Parathyroid adenoma (tissue), 2 donors: ENCODE measurements around the gene EME1.
"Not testable (repeated sequence)": the region's sequence is repeated elsewhere in the genome, so short reads cannot be mapped to it uniquely, and the experiment has no call there.

Source experiments
- H2AFZ ChIP-seq: fragments of 300-600 bp; sonication (generic); one replicate; pipeline ENCODE4 v1.7.0; 2017; ENCODE audit warnings: antibody characterized with exemption, mild to moderate bottlenecking
- H3K27ac ChIP-seq: fragments of 300-600 bp; sonication (generic); one replicate; pipeline ENCODE4 v1.7.0; 2017
- H3K27me3 ChIP-seq: fragments of 300-600 bp; sonication (generic); one replicate; pipeline ENCODE4 v1.7.0; 2017; ENCODE audit warnings: low read length; ENCODE audit not compliant: control insufficient read depth, insufficient read depth
- H3K36me3 ChIP-seq: fragments of 300-600 bp; sonication (generic); one replicate; pipeline ENCODE4 v1.7.0; 2017; ENCODE audit warnings: low read length; ENCODE audit not compliant: control insufficient read depth, insufficient read depth
- H3K4me1 ChIP-seq: fragments of 300-600 bp; sonication (generic); one replicate; pipeline ENCODE4 v1.7.0; 2017; ENCODE audit warnings: control low read depth
- H3K4me2 ChIP-seq: fragments of 300-600 bp; sonication (generic); one replicate; pipeline ENCODE4 v1.7.0; 2017; ENCODE audit warnings: low read length
- H3K4me3 ChIP-seq: fragments of 300-600 bp; sonication (generic); one replicate; pipeline ENCODE4 v1.7.0; 2017; ENCODE audit warnings: low read depth, low read length
- H3K79me2 ChIP-seq: fragments of 300-600 bp; sonication (generic); one replicate; pipeline ENCODE4 v1.7.0; 2017; ENCODE audit warnings: control low read depth
- H3K9ac ChIP-seq: fragments of 300-600 bp; sonication (generic); one replicate; pipeline ENCODE4 v1.7.0; 2017; ENCODE audit warnings: mild to moderate bottlenecking
- H3K9me3 ChIP-seq: fragments of 300-600 bp; sonication (generic); one replicate; pipeline ENCODE4 v1.7.0; 2017; ENCODE audit warnings: low read length; ENCODE audit not compliant: control insufficient read depth
- TF ChIP-seq, protein P1 (sequence below): fragments of 300-600 bp; sonication (generic); IDR thresholded peaks from one replicate; pipeline ENCODE4 v1.7.0; 2017; ENCODE audit warnings: antibody characterized with exemption, mild to moderate bottlenecking
- donor health status: primary hyperparathyroidism.

The EME1 gene

DNA sequence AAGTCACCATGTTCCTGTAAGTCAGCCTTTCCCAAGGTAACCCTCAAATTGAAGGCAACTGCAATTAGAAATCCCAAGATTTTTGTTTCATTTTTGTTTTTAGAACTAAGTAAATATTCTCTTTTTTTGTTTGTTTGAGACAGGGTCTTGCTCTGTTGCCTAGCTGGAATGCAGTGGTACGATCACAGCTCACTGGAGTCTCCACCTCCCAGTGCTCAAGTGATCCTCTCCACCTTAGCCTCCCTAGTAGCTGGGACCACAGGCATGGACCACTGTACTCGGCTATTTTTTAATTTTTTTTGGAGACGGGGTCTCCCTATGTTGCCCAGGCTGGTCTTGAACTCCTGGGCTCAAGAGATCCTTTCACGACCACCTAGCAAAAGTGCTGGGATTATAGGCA is 34.9 kb downstream of the EME1 start:
- TF ChIP-seq, protein P1, sequence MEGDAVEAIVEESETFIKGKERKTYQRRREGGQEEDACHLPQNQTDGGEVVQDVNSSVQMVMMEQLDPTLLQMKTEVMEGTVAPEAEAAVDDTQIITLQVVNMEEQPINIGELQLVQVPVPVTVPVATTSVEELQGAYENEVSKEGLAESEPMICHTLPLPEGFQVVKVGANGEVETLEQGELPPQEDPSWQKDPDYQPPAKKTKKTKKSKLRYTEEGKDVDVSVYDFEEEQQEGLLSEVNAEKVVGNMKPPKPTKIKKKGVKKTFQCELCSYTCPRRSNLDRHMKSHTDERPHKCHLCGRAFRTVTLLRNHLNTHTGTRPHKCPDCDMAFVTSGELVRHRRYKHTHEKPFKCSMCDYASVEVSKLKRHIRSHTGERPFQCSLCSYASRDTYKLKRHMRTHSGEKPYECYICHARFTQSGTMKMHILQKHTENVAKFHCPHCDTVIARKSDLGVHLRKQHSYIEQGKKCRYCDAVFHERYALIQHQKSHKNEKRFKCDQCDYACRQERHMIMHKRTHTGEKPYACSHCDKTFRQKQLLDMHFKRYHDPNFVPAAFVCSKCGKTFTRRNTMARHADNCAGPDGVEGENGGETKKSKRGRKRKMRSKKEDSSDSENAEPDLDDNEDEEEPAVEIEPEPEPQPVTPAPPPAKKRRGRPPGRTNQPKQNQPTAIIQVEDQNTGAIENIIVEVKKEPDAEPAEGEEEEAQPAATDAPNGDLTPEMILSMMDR: no peak
- Histone ChIP-seq H3K4me1 (no peaks in the 10 kb centered on the region), H3K4me2 (no peak overlapping the region), H3K4me3 (no peak overlapping the region), H3K79me2 (no peaks in the 10 kb centered on the region), H3K27ac (no peak overlapping the region), H2AFZ (no peak overlapping the region), H3K27me3 (no peaks in the 10 kb centered on the region), H3K36me3 (no peaks in the 10 kb centered on the region), H3K9me3 (no peaks in the 10 kb centered on the region), H3K9ac (no peak overlapping the region)

DNA sequence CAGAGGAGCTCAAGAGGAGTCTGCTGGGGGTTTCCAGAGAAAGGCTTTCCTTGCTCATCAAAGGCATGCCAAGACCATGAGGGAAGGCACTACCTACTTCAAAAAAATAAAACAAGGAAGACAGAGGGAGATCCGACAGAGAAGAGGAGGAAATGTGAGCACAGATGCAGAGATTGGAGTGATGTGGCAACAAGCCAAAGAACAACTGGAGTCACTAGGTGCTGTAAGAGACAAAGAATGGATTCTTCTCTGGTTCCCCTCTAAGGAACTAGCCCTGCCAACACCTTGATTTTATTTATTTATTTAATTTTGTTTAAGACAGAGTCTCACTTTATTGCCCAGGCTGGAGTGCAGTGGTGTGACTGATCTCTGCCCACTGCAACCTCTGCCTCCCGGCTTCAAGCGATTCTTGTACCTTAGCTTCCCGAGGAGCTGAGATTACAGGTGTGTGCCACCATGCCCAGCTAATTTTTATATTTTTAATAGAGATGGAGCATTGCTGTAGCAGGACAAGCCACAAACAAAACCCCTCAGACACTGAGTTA is 39.2 kb downstream of the EME1 start:
- no peaks in the 10 kb centered on the region for H3K27me3 ChIP-seq
- TF ChIP-seq, protein P1: no peak
- H3K4me3 ChIP-seq: no peak overlapping the region
- H3K9me3 ChIP-seq: no peaks in the 10 kb centered on the region
- no peak overlapping the region for H3K27ac ChIP-seq
- H3K9ac ChIP-seq: no peak overlapping the region
- H3K4me2 ChIP-seq: no peak overlapping the region
- no peaks in the 10 kb centered on the region for H3K4me1 ChIP-seq
- no peak overlapping the region for H2AFZ ChIP-seq
- H3K36me3 ChIP-seq: no peaks in the 10 kb centered on the region
- no peaks in the 10 kb centered on the region for H3K79me2 ChIP-seq

DNA sequence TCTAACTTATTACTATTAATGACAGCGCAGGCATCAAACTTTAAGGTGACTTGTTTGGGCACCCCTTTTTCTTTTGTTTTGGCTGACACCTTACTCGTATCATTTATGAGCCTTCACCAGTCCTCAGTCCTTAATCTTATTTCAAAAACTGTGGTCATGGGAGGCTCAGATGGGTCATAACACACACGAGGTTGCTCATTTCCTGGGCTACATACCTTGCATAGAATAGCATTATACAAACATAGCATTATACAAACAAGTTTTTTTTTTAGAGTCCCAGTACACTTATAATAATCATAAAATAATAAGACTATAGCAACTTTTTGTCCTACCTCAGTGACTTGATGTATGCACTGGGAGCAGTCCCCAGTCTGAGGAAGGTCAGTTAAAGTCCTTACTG is 41.8 kb downstream of the EME1 start:
- Histone ChIP-seq H3K27ac (no peak overlapping the region), H3K9me3 (no peaks in the 10 kb centered on the region), H3K36me3 (no peaks in the 10 kb centered on the region), H3K4me3 (no peak overlapping the region), H3K27me3 (no peaks in the 10 kb centered on the region), H3K9ac (no peak overlapping the region), H3K79me2 (no peaks in the 10 kb centered on the region), H3K4me2 (no peak overlapping the region), H2AFZ (no peak overlapping the region), H3K4me1 (no peaks in the 10 kb centered on the region)
- TF ChIP-seq, protein P1: no peak

DNA sequence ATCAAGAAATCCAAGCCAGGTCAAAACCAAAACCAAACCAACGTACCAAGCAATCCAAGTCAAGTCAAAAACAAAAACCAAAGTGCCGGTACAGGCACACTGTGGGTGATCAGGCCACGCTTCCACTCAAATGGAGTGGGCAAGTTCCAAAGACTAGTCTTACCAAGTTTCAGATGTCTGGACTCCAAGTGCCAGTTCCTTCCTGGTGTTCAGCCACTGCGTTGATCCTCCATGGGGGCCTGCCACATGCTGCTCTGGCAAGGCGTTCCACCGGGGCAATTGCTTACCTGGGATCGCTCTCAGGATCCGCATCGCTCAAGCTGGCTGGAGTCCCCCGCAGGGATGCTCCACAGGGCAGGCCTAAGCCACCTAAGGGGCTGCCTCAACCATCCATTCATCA is 46.5 kb downstream of the EME1 start:
- not testable (repeated sequence) for H2AFZ ChIP-seq, H3K4me2 ChIP-seq, H3K36me3 ChIP-seq, H3K9ac ChIP-seq, H3K4me3 ChIP-seq, H3K79me2 ChIP-seq, H3K4me1 ChIP-seq, H3K27ac ChIP-seq, H3K27me3 ChIP-seq, H3K9me3 ChIP-seq

DNA sequence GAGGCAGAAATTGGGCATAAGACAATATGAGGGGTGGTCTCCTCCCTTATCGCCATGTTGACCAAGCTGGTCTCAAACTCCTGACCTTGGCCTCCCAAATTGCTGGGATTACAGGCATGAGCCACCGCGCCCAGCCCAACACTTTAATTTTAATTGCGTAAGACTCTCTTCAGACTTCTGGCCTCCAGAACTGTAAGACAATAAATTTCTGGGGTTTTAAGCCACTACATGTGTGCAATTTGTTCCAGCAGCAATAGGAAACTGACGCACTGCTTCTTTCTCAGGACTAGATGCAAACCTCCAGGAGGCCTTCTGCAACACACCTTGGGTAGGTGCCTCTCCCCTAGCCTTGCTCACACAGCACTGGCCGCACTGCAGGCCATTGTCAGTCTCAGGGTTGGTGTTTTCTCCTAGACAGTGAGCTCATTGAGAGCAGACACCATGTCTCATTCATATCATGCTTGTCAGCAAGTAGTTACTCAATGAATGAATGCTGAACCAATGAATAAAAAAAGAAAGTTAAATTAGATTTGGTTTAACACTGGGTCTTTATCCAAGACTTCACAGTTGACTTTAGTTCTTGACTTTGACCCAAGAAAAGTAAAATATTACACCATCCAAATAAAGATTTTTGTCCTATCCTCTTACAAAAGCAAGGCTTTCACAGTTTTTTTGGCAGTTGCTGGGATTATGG is 47.5 kb downstream of the EME1 start:
- H3K79me2 ChIP-seq: no peaks in the 10 kb centered on the region
- H3K4me1 ChIP-seq: peaks cover 5% of the 10 kb centered on the region
- no peaks in the 10 kb centered on the region for H3K36me3 ChIP-seq
- H3K9ac ChIP-seq: no peak overlapping the region
- H2AFZ ChIP-seq: peak overlapping the region; percentile 63
- H3K9me3 ChIP-seq: no peaks in the 10 kb centered on the region
- no peak overlapping the region for H3K27ac ChIP-seq
- no peaks in the 10 kb centered on the region for H3K27me3 ChIP-seq
- TF ChIP-seq, protein P1: no peak
- H3K4me3 ChIP-seq: no peak overlapping the region
- H3K4me2 ChIP-seq: no peak overlapping the region
